CD4-positive, alpha-beta memory T cell (primary cell): ENCODE data around the gene USH1G. TPM values are rescaled to one million over a fixed set of nuclear protein-coding genes. Genes with fewer than 3 reads are reported as not detected.
A peak's percentile ranks its signal among the peaks of the same experiment; 100 is the strongest.

Source experiments
- CTCF ChIA-PET: fragments of 350-600 bp; sonication (Branson Sonifier 250); formaldehyde crosslinking; loops from one replicate; lab custom pipeline; 2021; ENCODE audit warnings: inconsistent platforms; ENCODE audit not compliant: partially characterized antibody; lab: Charles Lee
- POLR2A ChIA-PET: fragments of 350-600 bp; sonication (Branson Sonifier 250); formaldehyde crosslinking; loops from one replicate; lab custom pipeline; 2021; ENCODE audit not compliant: partially characterized antibody; lab: Charles Lee
- DNase-seq, 5 donors: peaks; one replicate each; pipeline versions ENCODE4 v3.0.0 to v3.0.0-alpha.2; 2020 to 2022; ENCODE audit warnings: mixed read lengths in 1 of 5
- H3K27ac ChIP-seq: one replicate; pipeline ENCODE4 v1.7.0; 2013; ENCODE audit warnings: low read depth, low read length
- H3K27me3 ChIP-seq: 2 replicates; pipeline ENCODE4 v1.7.0; 2013; ENCODE audit warnings: mild to moderate bottlenecking, low read length, moderate library complexity; ENCODE audit not compliant: insufficient read depth
- H3K36me3 ChIP-seq: 2 replicates; pipeline ENCODE4 v1.7.0; 2013; ENCODE audit warnings: mild to moderate bottlenecking, low read length, moderate library complexity; ENCODE audit not compliant: insufficient read depth
- H3K4me1 ChIP-seq: 2 replicates; pipeline ENCODE4 v1.7.0; 2013; ENCODE audit warnings: mild to moderate bottlenecking, low read length, moderate library complexity; ENCODE audit not compliant: insufficient read depth
- H3K4me3 ChIP-seq, 2 donors: one replicate each; pipeline ENCODE4 v1.7.0; 2013; ENCODE audit warnings: low read length in 2 of 2, mild to moderate bottlenecking in 1 of 2
- H3K9me3 ChIP-seq, 2 donors: one replicate each; pipeline ENCODE4 v1.7.0; 2013; ENCODE audit warnings: low read length in 2 of 2, control low read depth in 1 of 2; ENCODE audit not compliant: control insufficient read depth in 1 of 2
- H3K27ac Mint-ChIP-seq, 7 donors: one replicate each; pipeline ENCODE4 v1.8.0; 2020 to 2021; ENCODE audit warnings: mixed read lengths in 7 of 7, mild to moderate bottlenecking in 6 of 7, inconsistent platforms in 3 of 7, moderate library complexity in 3 of 7
- H3K27me3 Mint-ChIP-seq, 2 donors: one replicate each; pipeline ENCODE4 v1.8.0; 2020 to 2021; ENCODE audit warnings: mixed read lengths in 2 of 2
- H3K36me3 Mint-ChIP-seq, 2 donors: one replicate each; pipeline ENCODE4 v1.8.0; 2020 to 2021; ENCODE audit warnings: mixed read lengths in 2 of 2, inconsistent platforms in 1 of 2, mild to moderate bottlenecking in 1 of 2
- H3K4me1 Mint-ChIP-seq, 4 donors: one replicate each; pipeline ENCODE4 v1.8.0; 2020 to 2021; ENCODE audit warnings: mixed read lengths in 4 of 4, mild to moderate bottlenecking in 1 of 4
- H3K4me3 Mint-ChIP-seq, 8 donors: one replicate each; pipeline ENCODE4 v1.8.0; 2020 to 2021; ENCODE audit warnings: mixed read lengths in 8 of 8, mild to moderate bottlenecking in 7 of 8, moderate library complexity in 6 of 8, inconsistent platforms in 3 of 8
- H3K9me3 Mint-ChIP-seq, 8 donors: one replicate each; pipeline ENCODE4 v1.8.0; 2020 to 2021; ENCODE audit warnings: mixed read lengths in 8 of 8, mild to moderate bottlenecking in 5 of 8, inconsistent platforms in 3 of 8, moderate library complexity in 1 of 8
- intact Hi-C: fragments of 100-400 bp; cut with micrococcal nuclease; formaldehyde crosslinking; loops from one replicate; pipeline ENCODE4 v1.15.1; 2023
- polyA plus RNA-seq, 2 donors: library from polyadenylated mRNA; unstranded; fragments of 300-500 nt; fragmentation: Illumina TruSeq; gene quantifications; one replicate each; pipeline ENCODE4 v1.2.3, GENCODE V29; 2021
- total RNA-seq, 2 experiments: library from RNA; stranded (reverse); gene quantifications; one replicate each; pipeline ENCODE4 v1.2.3, GENCODE V29; 2021

The USH1G gene
- total and polyA plus RNA-seq, 4 experiments from 2014 or later = not detected

DNA sequence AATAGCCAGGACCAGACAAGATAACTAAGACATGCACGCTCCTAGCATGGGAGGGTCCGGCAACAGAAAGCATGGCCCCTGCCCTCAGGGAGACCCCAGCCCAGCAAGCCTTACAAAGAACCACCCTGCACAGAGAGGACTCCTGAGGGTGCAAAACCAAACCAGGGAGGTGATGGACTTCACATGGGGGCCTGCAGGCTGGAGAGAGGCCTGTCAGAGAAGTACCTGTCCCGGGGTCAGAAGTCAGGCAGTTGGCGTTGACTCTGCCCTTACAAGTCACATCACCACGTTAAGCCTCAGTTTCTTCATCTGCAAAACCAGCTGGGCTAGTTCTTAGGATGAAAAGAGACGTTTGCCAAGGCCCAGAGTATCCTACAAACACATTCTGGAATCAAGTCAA, 5.7 kb upstream of the USH1G start:
- ChIA-PET CTCF (interaction anchor here (1.7 kb wide), 1 partner anchor 273 kb away, joined by 3 read pairs; no protein-coding TSS in a partner anchor), POLR2A (no interaction called here)
- intact Hi-C loops = no loop called here
- no peaks in the 10 kb centered on the region for H3K36me3 ChIP-seq
- peaks cover 11% of the 10 kb centered on the region for H3K4me1 ChIP-seq
- no peak overlapping the region for H3K27ac ChIP-seq
- peaks cover 19% of the 10 kb centered on the region for H3K27me3 ChIP-seq
- H3K27ac Mint-ChIP-seq = no peak overlapping the region
- H3K27me3 Mint-ChIP-seq = peaks cover 52 to 68% of the 10 kb centered on the region in 2 donors
- no peaks in the 10 kb centered on the region for H3K9me3 ChIP-seq
- no peaks in the 10 kb centered on the region for H3K9me3 Mint-ChIP-seq
- H3K36me3 Mint-ChIP-seq = no peaks in the 10 kb centered on the region
- H3K4me1 Mint-ChIP-seq = peaks cover 1 to 12% (median 8%) of the 10 kb centered on the region in 4 donors
- H3K4me3 Mint-ChIP-seq = no peak overlapping the region
- H3K4me3 ChIP-seq = no peak overlapping the region
- no peak for DNase-seq

DNA sequence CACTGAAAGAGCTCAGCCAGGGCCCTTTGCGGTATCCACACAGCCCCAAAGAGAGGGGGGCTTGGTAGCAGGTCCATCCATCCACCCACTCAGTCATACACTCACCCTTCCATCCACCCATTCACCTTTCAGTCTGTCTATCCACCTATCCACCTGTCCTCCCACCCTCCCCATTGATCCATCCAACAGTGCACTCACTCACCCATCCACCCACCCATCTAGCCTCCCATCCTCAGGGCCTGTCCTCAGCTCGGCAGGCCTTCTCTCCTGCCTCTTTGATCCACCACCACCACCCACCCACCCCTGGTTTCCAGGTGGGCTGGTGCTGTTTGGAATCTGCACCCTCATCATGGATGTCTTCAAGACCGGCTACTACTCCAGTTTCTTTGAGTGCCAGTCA, 2.2 kb upstream of the USH1G start:
- no peak overlapping the region for H3K4me3 ChIP-seq
- Mint-ChIP-seq H3K4me1 (peaks cover 1 to 17% (median 11%) of the 10 kb centered on the region in 4 donors), H3K36me3 (no peaks in the 10 kb centered on the region), H3K4me3 (peak overlapping the region in 2 of 8 donors; percentile 5 to 68), H3K27ac (no peak overlapping the region), H3K27me3 (peaks cover 47 to 51% of the 10 kb centered on the region in 2 donors), H3K9me3 (no peaks in the 10 kb centered on the region)
- peaks cover 18% of the 10 kb centered on the region for H3K4me1 ChIP-seq
- no peak overlapping the region for H3K27ac ChIP-seq
- intact Hi-C loops = no loop called here
- peaks cover 32% of the 10 kb centered on the region for H3K27me3 ChIP-seq
- H3K36me3 ChIP-seq = no peaks in the 10 kb centered on the region
- ChIA-PET CTCF (interaction anchor here (1.1 to 4.5 kb wide), 3 partner anchors 33 to 276 kb away, joined by 3 to 33 read pairs (median 28); no protein-coding TSS in a partner anchor), POLR2A (no interaction called here)
- no peak for DNase-seq
- H3K9me3 ChIP-seq = no peaks in the 10 kb centered on the region

GRCh38 chr17:74924250-74924948, 1.3 kb upstream of the USH1G start, which contains the start of gene OTOP2:
Gene OTOP2 (plus strand): TSS chr17:74924273. CDS start chr17:74924633, 360 bp downstream.
- Histone ChIP-seq H3K4me3 (peak within 1 kb of the TSS in 1 of 2 donors; percentile 14), H3K27me3 (peaks cover 32% of the 10 kb centered on the region), H3K27ac (no peak within 1 kb of the TSS), H3K36me3 (no peaks in the 10 kb centered on the region), H3K4me1 (peaks cover 18% of the 10 kb centered on the region), H3K9me3 (no peaks in the 10 kb centered on the region)
- intact Hi-C loops = no loop called here
- ChIA-PET POLR2A (no interaction called here), CTCF (interaction anchor here (0.8 to 4.5 kb wide), 5 partner anchors 8 to 137 kb away, joined by 3 to 33 read pairs (median 4); no protein-coding TSS in a partner anchor)
- Mint-ChIP-seq H3K4me3 (peak within 1 kb of the TSS; percentile 9 to 68 (median 52)), H3K36me3 (no peaks in the 10 kb centered on the region), H3K4me1 (peaks cover 1 to 17% (median 11%) of the 10 kb centered on the region in 4 donors), H3K9me3 (no peaks in the 10 kb centered on the region), H3K27ac (no peak within 1 kb of the TSS), H3K27me3 (peaks cover 45 to 46% of the 10 kb centered on the region in 2 donors)
- peak in 2 of 5 donors; percentile 5 to 18 for DNase-seq

- Mint-ChIP-seq H3K27ac (no peak overlapping the region), H3K27me3 (peaks cover 40 to 46% of the 10 kb centered on the region in 2 donors), H3K36me3 (no peaks in the 10 kb centered on the region), H3K9me3 (no peaks in the 10 kb centered on the region), H3K4me3 (peak overlapping the region in 6 of 8 donors; percentile 13 to 54 (median 44)), H3K4me1 (peaks cover 1 to 17% (median 11%) of the 10 kb centered on the region in 4 donors)
- H3K36me3 ChIP-seq = no peaks in the 10 kb centered on the region
- CTCF ChIA-PET = interaction anchor here (0.8 to 4.5 kb wide), 5 partner anchors 9 to 138 kb away, joined by 3 to 33 read pairs (median 4); no protein-coding TSS in a partner anchor
- H3K4me1 ChIP-seq = peaks cover 18% of the 10 kb centered on the region
- POLR2A ChIA-PET = no interaction called here
- no peak overlapping the region for H3K27ac ChIP-seq
- intact Hi-C loops = loop anchor here (1.0 kb wide), 2 partner anchors 35 to 278 kb away; no protein-coding TSS in a partner anchor
- DNase-seq = peak; percentile 57 to 76 (median 68)
- peaks cover 32% of the 10 kb centered on the region for H3K27me3 ChIP-seq
- no peaks in the 10 kb centered on the region for H3K9me3 ChIP-seq
- peak overlapping the region in 1 of 2 donors; percentile 14 for H3K4me3 ChIP-seq
Measured at GRCh38 chr17:74923538-74924249, 639 bp upstream of the USH1G start.

DNA sequence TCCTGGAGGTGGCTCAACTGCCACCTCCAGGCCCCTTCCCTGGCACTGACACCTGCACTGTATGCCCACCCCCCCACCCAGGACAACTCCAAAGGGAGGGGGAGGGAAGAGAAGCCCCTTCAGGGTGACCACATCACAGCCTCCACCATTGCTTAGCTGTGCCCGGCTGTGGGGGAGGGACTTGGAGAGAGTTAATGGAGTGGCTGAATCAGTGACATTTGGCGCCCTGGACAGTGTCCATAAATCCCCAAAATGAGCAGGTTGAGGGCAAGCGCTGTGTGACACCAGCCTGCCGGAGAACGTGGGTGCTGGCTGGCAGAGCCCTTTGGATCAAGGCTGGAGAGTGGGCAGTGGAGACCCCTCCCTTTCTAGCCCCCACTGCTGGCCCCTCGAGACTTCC, 883 bp downstream of the USH1G start:
- H3K27ac ChIP-seq = no peak overlapping the region
- H3K27ac Mint-ChIP-seq = no peak overlapping the region

GRCh38 chr17:74921769-74922168, 1.3 kb downstream of the USH1G start:
- Histone ChIP-seq H3K36me3 (no peaks in the 10 kb centered on the region), H3K4me1 (peaks cover 18% of the 10 kb centered on the region), H3K4me3 (no peak overlapping the region), H3K9me3 (no peaks in the 10 kb centered on the region), H3K27ac (no peak overlapping the region), H3K27me3 (peaks cover 32% of the 10 kb centered on the region)
- intact Hi-C loops = no loop called here
- Mint-ChIP-seq H3K4me1 (peaks cover 1 to 17% (median 11%) of the 10 kb centered on the region in 4 donors), H3K27me3 (peaks cover 32 to 43% of the 10 kb centered on the region in 2 donors), H3K9me3 (no peaks in the 10 kb centered on the region), H3K36me3 (no peaks in the 10 kb centered on the region), H3K27ac (no peak overlapping the region), H3K4me3 (peak overlapping the region in 1 of 8 donors; percentile 20)
- ChIA-PET CTCF (interaction anchor here (0.8 to 4.5 kb wide), 3 partner anchors 36 to 131 kb away, joined by 3 to 28 read pairs (median 3); no protein-coding TSS in a partner anchor), POLR2A (no interaction called here)
- no peak for DNase-seq

More for the DNA sequence above, 883 bp downstream of the USH1G start:
- Histone ChIP-seq H3K4me3 (no peak overlapping the region), H3K9me3 (no peaks in the 10 kb centered on the region), H3K4me1 (peaks cover 18% of the 10 kb centered on the region), H3K27me3 (peaks cover 32% of the 10 kb centered on the region), H3K36me3 (no peaks in the 10 kb centered on the region)
- Mint-ChIP-seq H3K36me3 (no peaks in the 10 kb centered on the region), H3K4me3 (peak overlapping the region in 1 of 8 donors; percentile 64), H3K9me3 (no peaks in the 10 kb centered on the region), H3K4me1 (peaks cover 1 to 17% (median 11%) of the 10 kb centered on the region in 4 donors), H3K27me3 (peaks cover 32 to 43% of the 10 kb centered on the region in 2 donors)
- POLR2A ChIA-PET = no interaction called here
- no peak for DNase-seq
- intact Hi-C loops = no loop called here
- CTCF ChIA-PET = interaction anchor here (4.1 to 4.5 kb wide), 2 partner anchors 36 to 39 kb away, joined by 28 to 33 read pairs; no protein-coding TSS in a partner anchor
